Prostate gland (tissue), 2 donors: ENCODE data around the gene ANKRD9. TPM values are rescaled to one million over a fixed set of nuclear protein-coding genes. Genes with fewer than 3 reads are reported as not detected.

Experiments
- DNase-seq: peaks from one replicate; pipeline ENCODE4 v3.0.0-alpha.2; 2019; ENCODE audit warnings: low spot score
- H3K27ac ChIP-seq, 2 donors: fragments of 200-600 bp; sonication (generic); 2 replicates each; pipeline ENCODE4 v1.5.1; 2017 to 2019
- H3K27me3 ChIP-seq: fragments of 200-600 bp; sonication (generic); replicated peaks from 2 replicates; pipeline ENCODE4 v1.5.1; 2019; ENCODE audit not compliant: insufficient read depth
- H3K36me3 ChIP-seq, 2 donors: fragments of 200-600 bp; sonication (generic); 1 replicate in 1 of 2; 2 replicates in 1 of 2; pipeline versions ENCODE4 v1.5.1 to v1.8.1; 2017 to 2019
- H3K4me1 ChIP-seq: fragments of 200-600 bp; sonication (generic); replicated peaks from 2 replicates; pipeline ENCODE4 v1.5.1; 2019
- H3K4me3 ChIP-seq, 2 donors: fragments of 200-600 bp; sonication (generic); 2 replicates each; pipeline ENCODE4 v1.5.1; 2017 to 2019
- H3K9me3 ChIP-seq: fragments of 200-600 bp; sonication (generic); 2 replicates; pipeline ENCODE4 v1.5.1; 2017
- CTCF ChIP-seq, 4 experiments: fragments of 200-600 bp in 2 of 4; fragments of 450-650 bp in 2 of 4; sonication (generic) in 2 of 4; IDR thresholded peaks; 1 replicate in 3 of 4; 2 replicates in 1 of 4; pipeline ENCODE4 v1.5.1; 2016 to 2019; ENCODE audit warnings: antibody characterized with exemption in 4 of 4, mild to moderate bottlenecking in 2 of 4, moderate library complexity in 2 of 4
- POLR2A ChIP-seq: fragments of 450-650 bp; IDR thresholded peaks from one replicate; pipeline ENCODE4 v1.6.1; 2016; ENCODE audit warnings: antibody characterized with exemption, mild to moderate bottlenecking
- POLR2AphosphoS5 ChIP-seq: sonication (generic); formaldehyde crosslinking; IDR thresholded peaks from one replicate; pipeline ENCODE4 v1.6.1; 2017; ENCODE audit warnings: antibody characterized with exemption
- WGBS: methylation state at CpG from one replicate; pipeline ENCODE4 v1.1.5; 2018; 5-methylcytosine and 5-hydroxymethylcytosine counted together
- intact Hi-C: fragments of 100-400 bp; cut with DNase I; formaldehyde crosslinking; loops from one replicate; pipeline ENCODE4 v1.14.2; 2022
- total RNA-seq, 2 donors: library from RNA; depleted of rRNA; stranded (reverse); fragments of >200 nt; gene quantifications; one replicate each; pipeline ENCODE4 v1.1.0, GENCODE V29; 2016

ANKRD9 gene
- total RNA-seq, 2 donors from 2014 or later: 81.1 to 81.5 TPM

- peak; percentile 33 for DNase-seq
Measured at GRCh38 chr14:102474934-102475333, 34.6 kb downstream of the ANKRD9 start.

GRCh38 chr14:102473559-102473958, 36.0 kb downstream of the ANKRD9 start:
- Histone ChIP-seq H3K9me3 (no peaks in the 10 kb centered on the region), H3K36me3 (no peaks in the 10 kb centered on the region), H3K27me3 (no peaks in the 10 kb centered on the region), H3K4me3 (no peak overlapping the region), H3K4me1 (peaks cover 14% of the 10 kb centered on the region), H3K27ac (peak overlapping the region in 1 of 2 donors; percentile 75)
- intact Hi-C loops: no loop called here
- WGBS: 98% methylated on average over 2 of the region's 2 CpGs
- no peak for DNase-seq
- TF ChIP-seq POLR2A: no peak

More at GRCh38 chr14:102474934-102475333, 34.6 kb downstream of the ANKRD9 start:
- Histone ChIP-seq H3K9me3 (no peaks in the 10 kb centered on the region), H3K27ac (peak overlapping the region in 1 of 2 donors; percentile 22), H3K27me3 (no peaks in the 10 kb centered on the region), H3K4me1 (peaks cover 18% of the 10 kb centered on the region), H3K4me3 (no peak overlapping the region), H3K36me3 (no peaks in the 10 kb centered on the region)
- intact Hi-C loops: no loop called here
- WGBS: 54% methylated on average over 5 of the region's 5 CpGs
- TF ChIP-seq POLR2A: no peak
- no peak for TF ChIP-seq CTCF (IDR thresholded peaks at IDR 0.05)
- peak; percentile 21 for TF ChIP-seq POLR2AphosphoS5

GRCh38 chr14:102472791-102473150, 36.8 kb downstream of the ANKRD9 start:
- WGBS: 37% methylated on average over 9 of the region's 9 CpGs
- Histone ChIP-seq H3K27ac (peak overlapping the region; percentile 65 to 75), H3K36me3 (no peaks in the 10 kb centered on the region), H3K27me3 (no peaks in the 10 kb centered on the region), H3K4me1 (peaks cover 14% of the 10 kb centered on the region), H3K4me3 (no peak overlapping the region), H3K9me3 (no peaks in the 10 kb centered on the region)
- peak; percentile 82 for DNase-seq
- intact Hi-C loops: no loop called here
- peak; percentile 68 for TF ChIP-seq POLR2AphosphoS5
- TF ChIP-seq POLR2A: no peak
- TF ChIP-seq CTCF (IDR thresholded peaks at IDR 0.05): no peak

GRCh38 chr14:102471921-102472790, 37.4 kb downstream of the ANKRD9 start:
- WGBS: 68% methylated on average over 8 of the region's 8 CpGs
- TF ChIP-seq POLR2A (no peak), CTCF (IDR thresholded peaks at IDR 0.05) (no peak), POLR2AphosphoS5 (no peak)
- H3K27me3 ChIP-seq: no peaks in the 10 kb centered on the region
- DNase-seq: no peak
- H3K36me3 ChIP-seq: no peaks in the 10 kb centered on the region
- H3K4me1 ChIP-seq: peaks cover 14% of the 10 kb centered on the region
- intact Hi-C loops: no loop called here
- no peak overlapping the region for H3K4me3 ChIP-seq
- H3K9me3 ChIP-seq: no peaks in the 10 kb centered on the region
- H3K27ac ChIP-seq: peak overlapping the region; percentile 65 to 75

- no peak overlapping the region for H3K27ac ChIP-seq
- TF ChIP-seq CTCF (IDR thresholded peaks at IDR 0.05) (no peak), POLR2AphosphoS5 (no peak), POLR2A (no peak)
- H3K9me3 ChIP-seq: no peaks in the 10 kb centered on the region
- H3K27me3 ChIP-seq: no peaks in the 10 kb centered on the region
- WGBS: 77% methylated on average over 1 of the region's 1 CpG
- H3K36me3 ChIP-seq: no peaks in the 10 kb centered on the region
- DNase-seq: no peak
- intact Hi-C loops: no loop called here
- H3K4me1 ChIP-seq: peaks cover 11% of the 10 kb centered on the region
- no peak overlapping the region for H3K4me3 ChIP-seq
Measured at GRCh38 chr14:102469261-102469660, 40.3 kb downstream of the ANKRD9 start.
